ENCODE measurements around the gene CAPN13. TPM values are rescaled to one million over a fixed set of nuclear protein-coding genes. Genes with fewer than 3 reads are reported as not detected.

Gene CAPN13
- total and polyA plus RNA-seq, 2 of the 4 experiments (the other 2 are of a cell fraction) = not detected

DNA sequence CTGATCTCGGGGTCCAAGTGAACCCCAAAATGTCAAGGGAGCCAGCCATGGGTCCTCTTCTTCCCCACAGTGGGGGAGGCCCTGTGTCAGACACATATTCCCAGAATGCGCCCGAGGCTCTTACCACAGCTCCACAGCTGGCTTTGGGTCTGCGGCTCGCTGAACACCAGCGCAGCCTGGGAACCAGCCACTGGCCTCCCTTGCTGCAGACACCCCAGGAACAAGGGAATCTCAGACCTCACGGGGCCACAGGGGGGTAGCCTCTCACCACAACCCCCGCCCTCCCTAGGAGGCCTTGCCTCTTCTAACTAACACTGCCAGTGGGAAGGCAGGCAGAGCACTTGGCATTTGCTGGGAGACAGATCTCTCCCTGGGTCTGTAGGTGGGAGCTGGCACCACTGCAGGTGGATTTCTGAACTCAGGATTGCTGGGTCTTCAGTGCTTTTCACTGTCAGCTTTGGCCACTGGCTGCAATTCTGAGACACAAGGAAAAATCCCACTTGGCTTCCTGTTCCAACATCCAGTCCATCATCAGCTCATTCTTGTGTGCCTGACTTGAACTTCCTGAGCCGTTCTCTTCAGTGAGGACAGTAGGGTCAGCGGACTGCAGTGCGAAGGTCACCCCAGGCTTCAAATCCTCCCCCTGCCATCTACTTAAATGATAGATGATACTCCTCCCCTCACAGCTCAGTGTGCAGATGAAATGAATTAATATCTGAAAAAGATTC is 128.7 kb downstream of the CAPN13 start:
- Histone ChIP-seq H2AK5ac (ENCODE audit: low read depth, low read length) (no peak overlapping the region), H3K27me3 (ENCODE audit: control insufficient read depth, insufficient read depth, low read length) (no peaks in the 10 kb centered on the region), H3K4me2 (ENCODE audit: low read depth, low read length) (no peak overlapping the region), H3K9me1 (ENCODE audit: insufficient read depth, low read length) (peaks cover 3% of the 10 kb centered on the region; the same call in 1 of the 2 replicates), H2AK9ac (replicated peaks; ENCODE audit: low read depth, low read length, poor library complexity) (no peak overlapping the region), H4K20me1 (ENCODE audit: insufficient read depth, low read length) (no peaks in the 10 kb centered on the region), H3K14ac (replicated peaks; ENCODE audit: low read depth, low read length) (peak overlapping the region; percentile 56; the same call in 1 of the 2 replicates), H2BK15ac (ENCODE audit: low read depth, low read length) (peak overlapping the region; percentile 84; the same call in 1 of the 3 replicates), H3K9me3 (ENCODE audit: control insufficient read depth, insufficient read depth, low read length) (no peaks in the 10 kb centered on the region), H2BK20ac (ENCODE audit: low read depth, low read length) (no peak overlapping the region), H3K36me3 (ENCODE audit: control insufficient read depth, insufficient read depth, low read length) (no peaks in the 10 kb centered on the region), H3K18ac (ENCODE audit: low read depth, low read length) (no peak overlapping the region), H2BK120ac (ENCODE audit: low read depth, low read length) (no peak overlapping the region), H4K8ac (ENCODE audit: low read depth in 2 of 2, low read length in 2 of 2) (no peak overlapping the region), H3K4me3 (ENCODE audit: insufficient read depth, low read depth, low read length) (no peak overlapping the region), H3K9ac (ENCODE audit: low read depth, low read length) (no peak overlapping the region), H4K5ac (ENCODE audit: low read depth, low read length) (no peak overlapping the region), H2BK5ac (ENCODE audit: low read depth, low read length, poor library complexity, severe bottlenecking) (no peak overlapping the region), H2AFZ (replicated peaks; ENCODE audit: low read length, poor library complexity) (no peak overlapping the region), H3K4me1 (ENCODE audit: control insufficient read depth, insufficient read depth, low read length) (no peaks in the 10 kb centered on the region), H3K27ac (ENCODE audit: insufficient read depth, low read length) (no peak overlapping the region), H3K4ac (ENCODE audit: low read depth, low read length) (no peak overlapping the region), H3K23ac (ENCODE audit: low read depth, low read length) (no peak overlapping the region), H3K79me1 (ENCODE audit: low read depth in 1 of 2, low read length in 2 of 2) (no peaks in the 10 kb centered on the region), H4K91ac (ENCODE audit: insufficient read depth, low read depth, low read length) (no peak overlapping the region), H3K56ac (ENCODE audit: extremely low read depth, insufficient read depth, low read length) (no peak overlapping the region)
- BruUV-seq (replicated peaks) = no TSS peak
- ChIA-PET CTCF (interaction anchor here (1.3 kb wide), 1 partner anchor 14 kb away, joined by 3 read pairs; no protein-coding TSS in a partner anchor), POLR2A (ENCODE audit: unreplicated experiment) (no interaction called here)
- ATAC-seq (ENCODE audit: low read depth) (no peak), DNase-seq (no peak)
- dilution Hi-C loops (cut with HindIII; ENCODE audit: low sequenced_read_pairs, unreplicated experiment) = no loop called here
- in situ Hi-C loops (cut with MboI; ENCODE audit: low sequenced_read_pairs) = no loop called here
- WGBS, 2 experiments (ENCODE audit: extremely low coverage in 2 of 2, insufficient read length in 1 of 2) = no CpG with 5 or more reads among the region's 11 CpGs
- intact Hi-C loops (cut with micrococcal nuclease) = no loop called here
- TF ChIP-seq CEBPB (IDR thresholded peaks at IDR 0.05; ENCODE audit: low read depth, low read length) (no peak), SMC3 (IDR thresholded peaks at IDR 0.05; ENCODE audit: low read depth, low read length) (no peak), MXI1 (IDR thresholded peaks at IDR 0.05; ENCODE audit: borderline replicate concordance, low read depth, low read length) (no peak), FOS (IDR thresholded peaks at IDR 0.05; ENCODE audit: low read depth, low read length) (no peak), RCOR1 (IDR thresholded peaks at IDR 0.05; ENCODE audit: insufficient replicate concordance, low read length) (no peak), RFX5 (IDR thresholded peaks at IDR 0.05; ENCODE audit: low read depth, low read length) (no peak)
